ENCODE results near the gene CTTNBP2. TPM values are rescaled to one million over a fixed set of nuclear protein-coding genes. Genes with fewer than 3 reads are reported as not detected.

Gene CTTNBP2
- polyA plus RNA-seq, 1 of the 3 experiments (the other 2 are of a cell fraction), result not detected

GRCh38 chr7:117664047-117664446 is 209.2 kb downstream of the CTTNBP2 start:
- Histone ChIP-seq H3K4me3 (ENCODE audit: low read depth in 2 of 2, low read length in 1 of 2) (no peak overlapping the region), H3K9me2 (0 out of 2 replicates have a peak, but pooled peaks cover 3% of the 10 kb centered on the region), H3K4me1 (ENCODE audit: control insufficient read depth in 1 of 2, insufficient read depth in 2 of 2, low read depth in 1 of 2, low read length in 1 of 2) (no peaks in the 10 kb centered on the region), H3K79me2 (ENCODE audit: insufficient read depth) (no peaks in the 10 kb centered on the region), H3F3A (replicated peaks; ENCODE audit: insufficient read depth) (no peaks in the 10 kb centered on the region), H3K4me2 (no peak overlapping the region), H2AFZ (ENCODE audit: low read depth) (no peak overlapping the region), H3K27me3 (ENCODE audit: insufficient read depth) (no peaks in the 10 kb centered on the region), H3K9ac (no peak overlapping the region), H3K36me3 (replicated peaks in 1 of 2; ENCODE audit: control insufficient read depth in 1 of 2, insufficient read depth in 2 of 2, low read length in 1 of 2) (no peaks in the 10 kb centered on the region), H3K9me3 (no peaks in the 10 kb centered on the region), H3K27ac (ENCODE audit: low read depth in 2 of 2, low read length in 1 of 2) (no peak overlapping the region), H4K20me1 (ENCODE audit: insufficient read depth) (no peaks in the 10 kb centered on the region)
- ChIA-PET POLR2A (no interaction called here), CTCF (interaction anchor here (0.9 to 1.1 kb wide), 2 partner anchors 12 to 25 kb away, joined by 3 read pairs; no protein-coding TSS in a partner anchor)
- WGBS (ENCODE audit: low lambda C conversion rate), result 8% methylated on average over 3 of the region's 3 CpGs
- no peak for DNase-seq
- TF ChIP-seq RCOR1 (IDR thresholded peaks at IDR 0.05; ENCODE audit: low read length), result no peak
- TF ChIP-seq PBX3 (IDR thresholded peaks at IDR 0.05), result no peak
- TF ChIP-seq FOSL2 (IDR thresholded peaks at IDR 0.05; ENCODE audit: borderline replicate concordance, low read depth), result no peak
- no peak for TF ChIP-seq GABPA (IDR thresholded peaks at IDR 0.05; ENCODE audit: low read depth)
- TF ChIP-seq RAD21 (IDR thresholded peaks at IDR 0.05; ENCODE audit: low read length), result no peak
- TF ChIP-seq SIN3A (IDR thresholded peaks at IDR 0.05; ENCODE audit: borderline replicate concordance, low read depth, low read length), result no peak
- no peak for TF ChIP-seq TCF12 (IDR thresholded peaks at IDR 0.05)
- TF ChIP-seq RFX5 (IDR thresholded peaks at IDR 0.05; ENCODE audit: low read length), result no peak
- TF ChIP-seq TAF1 (IDR thresholded peaks at IDR 0.05; ENCODE audit: borderline replicate concordance, low read depth, low read length), result no peak
- TF ChIP-seq EP300 (IDR thresholded peaks at IDR 0.05; ENCODE audit: borderline replicate concordance in 1 of 2, low read depth in 1 of 2, low read length in 1 of 2), result no peak
- no peak for TF ChIP-seq ELF1 (IDR thresholded peaks at IDR 0.05)
- TF ChIP-seq ZBTB33 (IDR thresholded peaks at IDR 0.05; ENCODE audit: borderline replicate concordance, low read depth), result no peak
- no peak for TF ChIP-seq CTCF (IDR thresholded peaks at IDR 0.05)
- no peak for TF ChIP-seq POLR2AphosphoS5 (IDR thresholded peaks at IDR 0.05; ENCODE audit: low read depth, low read length)

GRCh38 chr7:117661328-117661727 is 211.9 kb downstream of the CTTNBP2 start:
- no peak overlapping the region for H3K4me2 ChIP-seq
- H3K27me3 ChIP-seq (ENCODE audit: insufficient read depth), result no peaks in the 10 kb centered on the region
- WGBS (ENCODE audit: low lambda C conversion rate), result 6% methylated on average over 2 of the region's 2 CpGs
- no peaks in the 10 kb centered on the region for H3K9me3 ChIP-seq
- POLR2A ChIA-PET, result no interaction called here
- H3K4me3 ChIP-seq (ENCODE audit: low read depth in 2 of 2, low read length in 1 of 2), result no peak overlapping the region
- H3K9ac ChIP-seq, result no peak overlapping the region
- no peak overlapping the region for H3K27ac ChIP-seq (ENCODE audit: low read depth in 2 of 2, low read length in 1 of 2)
- H3K79me2 ChIP-seq (ENCODE audit: insufficient read depth), result no peaks in the 10 kb centered on the region
- H4K20me1 ChIP-seq (ENCODE audit: insufficient read depth), result no peaks in the 10 kb centered on the region
- 0 out of 2 replicates have a peak, but pooled peaks cover 3% of the 10 kb centered on the region for H3K9me2 ChIP-seq
- no peaks in the 10 kb centered on the region for H3F3A ChIP-seq (replicated peaks; ENCODE audit: insufficient read depth)
- no peaks in the 10 kb centered on the region for H3K36me3 ChIP-seq (replicated peaks in 1 of 2; ENCODE audit: control insufficient read depth in 1 of 2, insufficient read depth in 2 of 2, low read length in 1 of 2)
- H2AFZ ChIP-seq (ENCODE audit: low read depth), result no peak overlapping the region
- CTCF ChIA-PET, result no interaction called here
- no peaks in the 10 kb centered on the region for H3K4me1 ChIP-seq (ENCODE audit: control insufficient read depth in 1 of 2, insufficient read depth in 2 of 2, low read depth in 1 of 2, low read length in 1 of 2)
- no peak for DNase-seq
- no peak for TF ChIP-seq SIN3A (IDR thresholded peaks at IDR 0.05; ENCODE audit: borderline replicate concordance, low read depth, low read length)
- TF ChIP-seq GABPA (IDR thresholded peaks at IDR 0.05; ENCODE audit: low read depth), result no peak
- TF ChIP-seq FOXJ3 (CRISPR knock-in tag; IDR thresholded peaks at IDR 0.05), result no peak
- no peak for TF ChIP-seq EZH2phosphoT487 (IDR thresholded peaks at IDR 0.05; ENCODE audit: borderline replicate concordance, low read depth)
- no peak for TF ChIP-seq REST (IDR thresholded peaks at IDR 0.05; ENCODE audit: low read depth, low read length)
- TF ChIP-seq TAF1 (IDR thresholded peaks at IDR 0.05; ENCODE audit: borderline replicate concordance, low read depth, low read length), result no peak
- TF ChIP-seq EP300 (IDR thresholded peaks at IDR 0.05; ENCODE audit: borderline replicate concordance in 1 of 2, low read depth in 1 of 2, low read length in 1 of 2), result no peak
- no peak for TF ChIP-seq NRF1 (IDR thresholded peaks at IDR 0.05; ENCODE audit: low read depth, low read length)
- no peak for TF ChIP-seq NFIC (IDR thresholded peaks at IDR 0.05; ENCODE audit: borderline replicate concordance)
